Hematopoietic multipotent progenitor cell treated with erythropoietin and hydrocortisone succinate and interleukin-3 and kit ligand, for 6 days (in vitro differentiated cells): ENCODE data around the gene CNOT11.
A peak's percentile ranks its signal among the peaks of the same experiment; 100 is the strongest.
"Not testable (repeated sequence)": the region's sequence is repeated elsewhere in the genome, so short reads cannot be mapped to it uniquely, and the experiment has no call there.

Source experiments
- DNase-seq: peaks from one replicate; pipeline ENCODE4 v3.0.0-alpha.2; 2015

CNOT11 gene

DNA sequence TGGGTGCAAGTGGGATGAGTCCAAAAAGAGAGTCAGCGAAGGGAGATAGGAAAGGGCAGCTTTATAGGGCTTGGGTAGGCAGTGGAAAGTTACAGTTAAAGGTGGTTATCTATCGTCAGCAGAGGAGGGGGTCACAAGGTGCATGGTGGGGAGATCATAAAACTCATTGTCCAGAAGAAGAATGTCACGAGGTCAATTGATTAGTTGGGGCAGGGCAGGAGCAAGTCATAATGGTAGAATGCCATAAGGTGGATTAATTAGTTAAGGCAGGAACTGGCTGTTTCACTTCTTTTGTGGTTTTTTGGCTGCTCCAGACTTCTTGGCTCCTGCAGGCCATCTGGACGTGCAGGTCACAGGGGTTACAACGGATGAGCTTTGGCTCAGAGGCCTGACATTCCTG is 3.9 kb upstream of the CNOT11 start:
- peak; percentile 37 for DNase-seq

DNA sequence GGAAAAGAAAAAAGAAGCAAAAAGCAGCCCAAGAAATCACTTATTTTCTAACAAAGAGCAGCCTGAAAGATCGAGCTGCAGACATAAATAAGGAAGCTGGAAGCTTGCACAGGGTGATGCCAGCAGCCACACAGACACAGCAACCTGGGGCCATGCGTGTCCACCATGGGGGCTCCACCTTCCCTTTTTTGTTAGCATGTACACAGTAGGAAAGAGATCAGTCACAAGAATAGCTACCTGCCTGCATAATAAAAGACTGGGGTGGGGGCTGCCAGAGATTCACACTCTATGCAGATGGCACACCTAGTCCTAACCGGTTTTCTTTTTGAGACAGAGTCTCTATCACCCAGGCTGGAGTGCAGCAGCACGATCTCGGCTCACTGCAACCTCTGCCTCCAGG is 2.9 kb upstream of the CNOT11 start:
- DNase-seq = no peak

DNA sequence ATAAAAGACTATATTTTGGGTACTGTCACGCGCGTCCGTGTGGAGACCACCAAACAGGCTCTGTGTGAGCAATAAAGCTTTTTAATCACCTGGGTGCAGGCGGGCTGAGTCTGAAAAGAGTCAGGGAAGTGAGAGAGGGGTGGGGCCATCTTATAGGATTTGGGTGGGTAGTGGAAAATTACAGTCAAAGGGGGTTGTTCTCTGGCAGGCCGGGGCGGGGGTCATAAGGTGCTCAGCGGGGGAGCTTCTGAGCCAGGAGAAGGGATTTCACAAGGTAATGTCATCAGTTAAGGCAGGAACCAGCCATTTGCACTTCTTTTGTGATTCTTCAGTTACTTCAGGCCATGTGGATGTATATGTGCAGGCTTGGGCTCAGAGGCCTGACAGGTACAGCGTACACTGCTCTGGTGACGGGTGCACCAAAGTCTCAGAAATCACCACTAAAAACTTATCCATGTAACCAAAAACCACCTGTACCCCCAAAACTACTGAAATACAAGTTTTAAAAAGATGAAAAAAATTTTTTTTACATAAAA is 1.4 kb upstream of the CNOT11 start:
- DNase-seq = not testable (repeated sequence)

DNA sequence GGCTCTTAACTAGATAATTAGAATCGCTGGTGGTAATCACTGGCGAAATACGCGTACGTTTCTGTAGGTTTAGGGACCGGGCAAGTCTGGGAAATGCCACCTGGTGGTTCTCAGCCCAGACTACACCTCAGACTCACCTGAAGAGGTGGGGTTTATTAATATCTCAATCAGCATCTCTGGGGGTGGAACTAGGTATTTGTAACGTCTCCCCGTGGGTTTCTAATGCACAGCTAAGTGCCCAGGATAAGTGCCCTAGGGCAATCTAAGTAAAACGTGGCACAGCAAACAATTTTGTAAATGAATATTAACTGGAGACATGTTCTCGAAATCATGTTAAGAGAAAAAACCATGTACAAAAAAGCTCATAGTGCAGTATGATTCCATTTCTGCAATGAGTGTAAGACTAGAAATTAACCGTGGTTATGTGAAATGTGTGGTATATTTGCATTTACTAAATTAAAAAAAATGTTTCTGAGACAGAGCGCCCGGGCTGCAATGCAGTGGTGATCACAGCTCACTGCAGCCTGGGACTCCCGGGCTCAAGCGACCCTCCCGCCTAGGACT is 760 bp upstream of the CNOT11 start:
- peak; percentile 50 for DNase-seq

DNA sequence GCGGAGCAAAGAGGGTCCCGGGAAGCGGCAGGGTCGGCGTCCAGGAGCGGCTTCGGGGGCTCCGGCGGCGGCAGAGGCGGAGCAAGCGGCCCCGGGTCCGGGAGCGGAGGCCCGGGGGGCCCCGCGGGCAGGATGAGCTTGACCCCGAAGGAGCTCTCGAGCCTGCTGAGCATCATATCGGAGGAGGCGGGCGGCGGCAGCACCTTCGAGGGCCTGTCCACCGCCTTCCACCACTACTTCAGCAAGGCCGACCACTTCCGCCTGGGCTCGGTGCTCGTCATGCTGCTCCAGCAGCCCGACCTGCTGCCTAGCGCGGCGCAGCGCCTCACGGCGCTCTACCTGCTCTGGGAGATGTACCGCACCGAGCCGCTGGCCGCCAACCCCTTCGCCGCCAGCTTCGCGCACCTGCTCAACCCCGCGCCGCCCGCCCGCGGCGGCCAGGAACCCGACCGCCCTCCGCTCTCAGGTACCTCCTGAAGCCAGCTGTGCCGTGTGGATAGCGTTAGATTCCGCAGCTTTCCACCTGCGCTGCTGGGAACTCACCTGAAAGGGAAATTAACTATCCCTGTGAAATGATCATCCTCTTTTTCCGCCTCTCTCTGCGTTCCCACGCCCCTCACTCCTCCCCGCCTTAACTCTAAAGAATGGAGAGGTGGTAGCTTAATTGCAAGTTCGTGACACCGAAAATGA is 472 bp downstream of the CNOT11 start:
- DNase-seq = peak; percentile 71

DNA sequence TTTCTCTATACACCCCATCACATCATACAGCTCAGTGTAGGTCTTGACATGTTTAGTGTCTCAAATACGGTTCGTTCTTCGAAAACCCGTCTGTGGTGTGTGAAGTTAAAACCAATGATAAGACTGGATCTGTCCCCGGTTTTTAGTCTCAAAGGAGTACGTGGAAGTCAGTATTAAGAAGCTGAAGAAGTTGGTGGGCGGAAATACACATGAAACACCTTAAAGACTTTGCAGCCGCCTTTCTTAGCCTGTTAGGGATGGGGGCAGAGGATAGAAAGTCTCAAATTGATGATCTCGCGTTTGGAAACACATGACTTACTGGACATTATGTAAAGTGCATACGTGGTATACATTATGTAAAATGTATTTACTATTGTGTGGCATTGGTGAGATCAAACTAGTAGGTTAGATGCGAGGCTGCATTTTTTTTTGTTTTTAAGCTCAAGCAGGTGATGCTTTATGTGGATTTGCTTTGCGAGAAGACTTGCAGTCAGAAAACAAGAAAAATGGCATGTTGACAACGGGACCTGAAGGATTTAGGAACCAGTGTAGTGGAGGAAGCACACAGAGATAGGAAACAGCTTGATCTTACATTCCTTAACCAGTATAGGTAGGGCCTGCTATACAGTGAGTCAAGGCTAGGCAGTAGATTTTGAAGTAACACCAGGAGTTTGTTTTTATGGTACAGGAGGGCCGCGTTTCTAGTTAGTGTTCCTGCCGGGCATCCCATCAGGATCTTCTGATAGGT is 1.2 kb downstream of the CNOT11 start:
- peak; percentile 39 for DNase-seq

GRCh38 chr2:101255501-101255900 is 2.8 kb downstream of the CNOT11 start:
- DNase-seq = no peak

GRCh38 chr2:101256316-101256715 is 3.6 kb downstream of the CNOT11 start:
- no peak for DNase-seq

DNA sequence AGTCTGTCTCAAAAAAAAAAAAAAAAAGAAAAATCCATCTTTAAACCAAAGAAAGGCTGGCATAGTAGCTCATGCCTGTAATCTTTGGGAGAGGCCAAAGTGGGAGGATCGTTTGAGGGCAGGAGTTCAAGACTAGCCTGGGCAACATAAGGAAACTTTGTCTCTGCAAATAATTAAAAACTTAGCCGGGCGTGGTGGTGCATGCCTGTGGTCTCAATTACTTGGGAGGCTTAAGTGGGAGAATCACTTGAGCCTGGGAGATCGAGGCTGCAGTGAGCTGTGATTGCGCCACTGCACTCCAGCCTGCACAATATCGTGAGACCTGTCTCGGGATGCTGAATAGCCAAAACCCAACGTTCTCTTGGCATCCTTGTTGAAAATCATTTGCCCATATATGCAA is 6.1 kb downstream of the CNOT11 start:
- DNase-seq = no peak

GRCh38 chr2:101262142-101262541 is 9.5 kb downstream of the CNOT11 start:
- DNase-seq = no peak

DNA sequence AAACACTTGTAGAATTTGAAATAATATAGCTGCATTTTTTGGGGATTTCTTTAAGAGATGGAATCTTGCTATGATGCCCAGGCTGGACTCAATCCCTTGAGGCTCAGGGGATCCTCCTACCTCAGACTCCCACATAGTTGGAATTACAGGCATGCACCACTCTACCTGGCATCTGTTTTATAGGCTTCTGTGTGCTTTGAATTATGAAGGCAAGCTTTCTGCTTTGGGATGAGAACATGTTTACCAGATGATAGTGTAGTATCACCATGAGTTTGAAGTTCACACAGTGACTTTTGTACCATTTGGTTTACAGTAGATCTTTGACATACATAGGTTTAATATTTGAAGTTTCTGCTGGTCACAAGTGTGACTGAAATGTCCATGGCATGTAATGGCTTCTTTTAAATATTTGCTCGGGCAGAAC is 10.7 kb downstream of the CNOT11 start:
- no peak for DNase-seq

DNA sequence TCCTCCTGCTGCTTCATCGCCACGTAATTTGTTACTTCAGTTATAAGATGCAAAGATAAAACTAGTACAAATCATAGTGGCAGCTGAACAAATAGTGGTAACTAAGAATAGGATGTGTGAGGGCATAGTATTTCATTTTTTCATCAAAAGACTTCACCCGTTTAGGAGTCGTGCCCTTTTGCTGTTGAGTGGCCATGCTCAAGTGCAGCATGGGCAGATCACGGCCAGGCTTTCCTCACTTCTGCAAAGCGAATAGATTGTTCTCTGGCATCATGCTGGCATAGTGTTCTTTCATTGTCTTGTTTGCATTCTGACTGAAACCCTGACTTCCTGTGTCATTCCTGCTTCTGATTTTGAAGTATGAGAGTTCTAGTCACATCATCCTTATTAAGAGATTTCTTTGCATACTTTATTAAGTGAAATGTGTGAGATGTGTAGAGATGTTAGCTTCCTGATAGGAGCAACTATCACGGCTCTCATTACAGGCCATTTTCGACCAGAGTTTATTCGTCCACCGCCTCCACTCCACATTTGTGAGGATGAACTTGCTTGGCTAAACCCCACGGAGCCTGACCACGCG is 11.8 kb downstream of the CNOT11 start:
- no peak for DNase-seq

DNA sequence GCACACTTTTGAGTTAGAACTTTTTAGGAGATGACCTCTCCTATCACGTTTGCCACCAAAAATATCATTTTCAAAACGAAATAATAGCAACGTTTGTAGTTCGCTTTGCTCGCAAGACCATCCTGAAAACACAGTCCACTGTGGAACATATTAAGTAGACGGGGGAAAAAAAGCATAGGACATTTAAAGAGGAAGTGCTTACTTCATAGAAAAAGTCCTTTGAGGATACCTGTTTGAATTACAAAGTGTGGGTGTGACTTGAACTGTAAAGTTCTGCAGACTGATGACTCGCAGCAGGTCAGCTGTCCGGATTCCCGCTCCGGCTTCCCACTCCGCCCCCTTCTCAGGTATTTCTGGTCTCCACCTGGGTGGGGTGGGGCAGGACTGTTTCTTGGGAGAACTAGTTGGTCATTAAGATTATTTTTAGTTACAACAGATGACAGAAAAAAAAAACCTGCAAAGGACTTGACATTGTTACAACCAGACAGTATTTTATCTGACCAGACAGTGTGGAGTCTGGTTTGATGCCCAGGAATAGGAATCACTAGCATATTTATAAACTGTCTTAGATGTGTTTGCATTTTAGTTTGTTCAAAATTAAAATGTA is 13.3 kb downstream of the CNOT11 start:
- no peak for DNase-seq

GRCh38 chr2:101267671-101268656 is 15.3 kb downstream of the CNOT11 start:
- no peak for DNase-seq

GRCh38 chr2:101270700-101271259 is 18.1 kb downstream of the CNOT11 start:
- DNase-seq = no peak

- DNase-seq = no peak
Measured at GRCh38 chr2:101272045-101272784, 19.5 kb downstream of the CNOT11 start.

- DNase-seq = no peak
Measured at GRCh38 chr2:101273056-101273455, 20.4 kb downstream of the CNOT11 start.

DNA sequence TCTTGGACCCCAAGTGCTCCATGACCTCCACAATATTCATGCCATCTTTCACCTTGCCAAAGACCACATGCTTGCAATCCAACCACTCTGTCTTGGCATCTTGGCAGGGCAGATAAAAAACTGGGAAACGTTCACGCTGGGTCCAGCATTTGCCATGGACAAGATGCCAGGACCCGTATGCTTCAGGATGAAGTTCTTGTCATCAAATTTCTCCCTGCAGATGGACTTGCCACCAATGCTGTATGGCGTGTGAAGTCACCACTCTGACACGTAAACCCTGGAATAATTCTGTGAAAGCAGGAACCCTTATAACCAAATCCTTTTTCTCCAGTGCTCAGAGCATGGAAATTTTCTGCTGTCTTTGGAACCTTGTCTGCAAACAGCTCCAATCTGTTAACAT is 21.5 kb downstream of the CNOT11 start:
- DNase-seq = no peak

GRCh38 chr2:101277111-101277510 is 24.4 kb downstream of the CNOT11 start:
- DNase-seq = no peak

GRCh38 chr2:101278925-101279324 is 26.2 kb downstream of the CNOT11 start:
- no peak for DNase-seq

- DNase-seq = no peak
Measured at GRCh38 chr2:101281482-101281881, 28.8 kb downstream of the CNOT11 start.
